ENCODE results near the gene EIF3J.

The EIF3J gene

GRCh38 chr15:44591326-44591725, 54.4 kb downstream of the EIF3J start:
- TF ChIP-seq CTCF (IDR thresholded peaks at IDR 0.05; ENCODE audit: low read depth, low read length) = no peak
- H3K4me3 ChIP-seq (replicated peaks in 1 of 2; ENCODE audit: low read depth in 2 of 2, low read length in 2 of 2) = no peak overlapping the region
- DNase-seq (ENCODE audit: low read depth in 2 of 2) = no peak

- peak; percentile 50 for TF ChIP-seq CTCF (IDR thresholded peaks at IDR 0.05; ENCODE audit: low read depth, low read length)
- H3K4me3 ChIP-seq (replicated peaks in 1 of 2; ENCODE audit: low read depth in 2 of 2, low read length in 2 of 2) = no peak overlapping the region
- peak; percentile 31 to 50 for DNase-seq (ENCODE audit: low read depth in 2 of 2)
Measured at GRCh38 chr15:44593042-44593736, 56.2 kb downstream of the EIF3J start.

- no peak for DNase-seq (ENCODE audit: low read depth in 2 of 2)
- no peak overlapping the region for H3K4me3 ChIP-seq (replicated peaks in 1 of 2; ENCODE audit: low read depth in 2 of 2, low read length in 2 of 2)
- TF ChIP-seq CTCF (IDR thresholded peaks at IDR 0.05; ENCODE audit: low read depth, low read length) = no peak
Measured at GRCh38 chr15:44595246-44595645, 58.3 kb downstream of the EIF3J start.

GRCh38 chr15:44595656-44596510, 58.9 kb downstream of the EIF3J start:
- no peak for DNase-seq (ENCODE audit: low read depth in 2 of 2)
- no peak for TF ChIP-seq CTCF (IDR thresholded peaks at IDR 0.05; ENCODE audit: low read depth, low read length)
- H3K4me3 ChIP-seq (replicated peaks in 1 of 2; ENCODE audit: low read depth in 2 of 2, low read length in 2 of 2) = no peak overlapping the region

- TF ChIP-seq CTCF (IDR thresholded peaks at IDR 0.05; ENCODE audit: low read depth, low read length) = no peak
- H3K4me3 ChIP-seq (replicated peaks in 1 of 2; ENCODE audit: low read depth in 2 of 2, low read length in 2 of 2) = no peak overlapping the region
- no peak for DNase-seq (ENCODE audit: low read depth in 2 of 2)
Measured at GRCh38 chr15:44596511-44597010, 59.6 kb downstream of the EIF3J start.

- no peak for TF ChIP-seq CTCF (IDR thresholded peaks at IDR 0.05; ENCODE audit: low read depth, low read length)
- no peak overlapping the region for H3K4me3 ChIP-seq (replicated peaks in 1 of 2; ENCODE audit: low read depth in 2 of 2, low read length in 2 of 2)
- no peak for DNase-seq (ENCODE audit: low read depth in 2 of 2)
Measured at GRCh38 chr15:44598066-44598465, 61.1 kb downstream of the EIF3J start.
